ENCODE data around the gene CCDC144A.
"Not testable (repeated sequence)": the region's sequence is repeated elsewhere in the genome, so short reads cannot be mapped to it uniquely, and the experiment has no call there.

The CCDC144A gene

GRCh38 chr17:16751224-16751923, 61.3 kb downstream of the CCDC144A start:
- DNase-seq: not testable (repeated sequence)

- DNase-seq: not testable (repeated sequence)
Observed at GRCh38 chr17:16751924-16752287, 61.9 kb downstream of the CCDC144A start.

- not testable (repeated sequence) for DNase-seq
Observed at GRCh38 chr17:16757520-16757919, 67.5 kb downstream of the CCDC144A start.

GRCh38 chr17:16758177-16758576, 68.1 kb downstream of the CCDC144A start:
- DNase-seq: not testable (repeated sequence)

- not testable (repeated sequence) for DNase-seq
Observed at GRCh38 chr17:16768290-16769175, 78.5 kb downstream of the CCDC144A start.

GRCh38 chr17:16772394-16773145, 82.5 kb downstream of the CCDC144A start:
- not testable (repeated sequence) for DNase-seq

- DNase-seq: not testable (repeated sequence)
Observed at GRCh38 chr17:16773146-16773522, 83.1 kb downstream of the CCDC144A start.

GRCh38 chr17:16787851-16788250, 97.8 kb downstream of the CCDC144A start:
- not testable (repeated sequence) for DNase-seq

- DNase-seq: not testable (repeated sequence)
Observed at GRCh38 chr17:16788889-16789536, 99.0 kb downstream of the CCDC144A start.

GRCh38 chr17:16789622-16790021, 99.6 kb downstream of the CCDC144A start:
- DNase-seq: not testable (repeated sequence)

GRCh38 chr17:16790313-16790871, 100.4 kb downstream of the CCDC144A start:
- DNase-seq: not testable (repeated sequence)

- not testable (repeated sequence) for DNase-seq
Observed at GRCh38 chr17:16794215-16794614, 104.2 kb downstream of the CCDC144A start.

- DNase-seq: not testable (repeated sequence)
Observed at GRCh38 chr17:16795894-16796293, 105.9 kb downstream of the CCDC144A start.

- not testable (repeated sequence) for DNase-seq
Observed at GRCh38 chr17:16804851-16805250, 114.8 kb downstream of the CCDC144A start.

GRCh38 chr17:16806599-16806998, 116.6 kb downstream of the CCDC144A start:
- DNase-seq: not testable (repeated sequence)

- not testable (repeated sequence) for DNase-seq
Observed at GRCh38 chr17:16807620-16808019, 117.6 kb downstream of the CCDC144A start.

GRCh38 chr17:16810236-16810635, 120.2 kb downstream of the CCDC144A start:
- not testable (repeated sequence) for DNase-seq

- not testable (repeated sequence) for DNase-seq
Observed at GRCh38 chr17:16812126-16812525, 122.1 kb downstream of the CCDC144A start.

- no peak for DNase-seq
Observed at GRCh38 chr17:16814439-16814838, 124.4 kb downstream of the CCDC144A start.

- DNase-seq: no peak
Observed at GRCh38 chr17:16817201-16817600, 127.2 kb downstream of the CCDC144A start.

GRCh38 chr17:16817940-16818339, 127.9 kb downstream of the CCDC144A start:
- not testable (repeated sequence) for DNase-seq

- no peak for DNase-seq
Observed at GRCh38 chr17:16818340-16818739, 128.3 kb downstream of the CCDC144A start.

Data from NCI-H1436 treated with DMSO at 0.1 percent for 48 hours (cell line).